ENCODE results near the gene SUFU. TPM values are rescaled to one million over a fixed set of nuclear protein-coding genes. Genes with fewer than 3 reads are reported as not detected.

The SUFU gene
- polyA plus RNA-seq, 1 experiment, result 8.5 TPM

DNA sequence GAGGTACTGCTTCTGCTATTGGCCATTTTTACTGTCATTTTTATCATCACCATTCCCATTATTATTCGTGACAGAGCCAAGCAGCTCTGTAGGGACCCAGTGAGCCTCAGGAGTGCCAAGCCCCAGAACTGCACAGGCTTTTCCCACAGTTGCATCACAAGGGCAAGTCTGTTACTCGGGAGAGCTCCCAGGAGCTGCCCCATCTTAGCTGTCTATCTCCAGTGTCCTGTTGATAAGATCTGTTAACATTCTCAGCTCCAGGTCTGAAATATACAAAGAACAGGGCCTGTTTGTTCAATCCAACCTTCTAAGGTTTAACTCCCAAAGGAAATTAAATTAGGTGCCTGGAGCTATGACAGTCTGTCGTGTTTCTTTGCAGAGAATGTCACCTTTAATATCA is 120.3 kb downstream of the SUFU start:
- Histone ChIP-seq H3K4me3 (ENCODE audit: low read depth, low read length) (no peak overlapping the region), H3K36me3 (ENCODE audit: control insufficient read depth, insufficient read depth, low read length) (no peaks in the 10 kb centered on the region), H3K27me3 (ENCODE audit: control insufficient read depth, insufficient read depth, low read length) (no peaks in the 10 kb centered on the region)
- POLR2A ChIA-PET, result no interaction called here
- CTCF ChIA-PET, result interaction anchor here (1.0 to 1.7 kb wide), 3 partner anchors 9 to 40 kb away, joined by 3 to 6 read pairs (median 3); no protein-coding TSS in a partner anchor
- no peak for DNase-seq (ENCODE audit: low read depth)
- TF ChIP-seq, protein P1, sequence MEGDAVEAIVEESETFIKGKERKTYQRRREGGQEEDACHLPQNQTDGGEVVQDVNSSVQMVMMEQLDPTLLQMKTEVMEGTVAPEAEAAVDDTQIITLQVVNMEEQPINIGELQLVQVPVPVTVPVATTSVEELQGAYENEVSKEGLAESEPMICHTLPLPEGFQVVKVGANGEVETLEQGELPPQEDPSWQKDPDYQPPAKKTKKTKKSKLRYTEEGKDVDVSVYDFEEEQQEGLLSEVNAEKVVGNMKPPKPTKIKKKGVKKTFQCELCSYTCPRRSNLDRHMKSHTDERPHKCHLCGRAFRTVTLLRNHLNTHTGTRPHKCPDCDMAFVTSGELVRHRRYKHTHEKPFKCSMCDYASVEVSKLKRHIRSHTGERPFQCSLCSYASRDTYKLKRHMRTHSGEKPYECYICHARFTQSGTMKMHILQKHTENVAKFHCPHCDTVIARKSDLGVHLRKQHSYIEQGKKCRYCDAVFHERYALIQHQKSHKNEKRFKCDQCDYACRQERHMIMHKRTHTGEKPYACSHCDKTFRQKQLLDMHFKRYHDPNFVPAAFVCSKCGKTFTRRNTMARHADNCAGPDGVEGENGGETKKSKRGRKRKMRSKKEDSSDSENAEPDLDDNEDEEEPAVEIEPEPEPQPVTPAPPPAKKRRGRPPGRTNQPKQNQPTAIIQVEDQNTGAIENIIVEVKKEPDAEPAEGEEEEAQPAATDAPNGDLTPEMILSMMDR (IDR thresholded peaks at IDR 0.05; ENCODE audit: insufficient read depth, low read depth, low read length), result no peak

DNA sequence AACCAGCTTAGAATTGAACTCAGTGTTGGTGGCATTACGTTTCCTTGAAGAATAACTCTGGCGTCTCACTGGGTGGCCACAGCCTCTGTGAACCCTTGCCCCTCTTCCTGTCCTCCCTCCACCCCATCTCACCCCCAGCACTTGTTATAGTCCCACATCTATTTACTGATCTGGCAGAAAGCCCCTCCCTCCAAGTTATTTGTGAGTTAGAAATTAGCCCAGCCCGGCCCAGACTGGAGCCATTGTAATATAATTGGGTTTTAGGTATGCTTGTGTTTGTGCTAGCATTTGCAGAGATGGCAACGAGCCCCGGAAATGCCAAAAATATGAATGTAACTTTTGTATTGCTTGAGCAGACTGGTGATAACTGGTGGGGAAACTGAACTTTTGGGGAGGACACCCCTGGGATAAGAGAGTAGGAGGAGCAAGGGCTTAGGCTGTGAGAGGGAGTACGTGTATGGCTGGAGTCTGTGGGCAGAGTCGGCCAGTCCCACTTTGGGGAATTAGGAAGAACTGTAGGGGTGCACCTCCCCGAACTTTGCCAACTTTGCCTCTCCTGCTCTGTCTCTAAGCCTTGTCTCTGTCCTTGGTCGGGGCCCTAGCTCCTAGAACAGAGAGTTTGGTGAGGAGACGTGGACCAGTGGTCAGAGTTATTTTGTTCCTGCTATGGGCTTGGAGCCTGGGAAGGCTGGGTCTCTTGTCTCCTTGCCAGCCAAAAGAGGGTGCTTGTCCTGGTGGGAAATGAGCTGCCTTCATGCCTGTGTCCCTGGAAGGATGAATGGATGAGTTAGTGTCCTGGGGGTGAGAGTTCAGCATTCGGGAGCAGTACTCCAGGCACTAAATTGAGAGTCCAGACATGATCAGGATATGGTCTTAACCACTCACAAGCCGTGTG is 121.2 kb downstream of the SUFU start:
- no peak for DNase-seq (ENCODE audit: low read depth)
- ChIA-PET CTCF (interaction anchor here (1.0 to 1.7 kb wide), 3 partner anchors 10 to 41 kb away, joined by 3 to 6 read pairs (median 5); no protein-coding TSS in a partner anchor), POLR2A (no interaction called here)
- H3K4me3 ChIP-seq (ENCODE audit: low read depth, low read length), result no peak overlapping the region
- TF ChIP-seq, protein P1 (IDR thresholded peaks at IDR 0.05; ENCODE audit: insufficient read depth, low read depth, low read length), result no peak
- no peaks in the 10 kb centered on the region for H3K27me3 ChIP-seq (ENCODE audit: control insufficient read depth, insufficient read depth, low read length)
- no peaks in the 10 kb centered on the region for H3K36me3 ChIP-seq (ENCODE audit: control insufficient read depth, insufficient read depth, low read length)

DNA sequence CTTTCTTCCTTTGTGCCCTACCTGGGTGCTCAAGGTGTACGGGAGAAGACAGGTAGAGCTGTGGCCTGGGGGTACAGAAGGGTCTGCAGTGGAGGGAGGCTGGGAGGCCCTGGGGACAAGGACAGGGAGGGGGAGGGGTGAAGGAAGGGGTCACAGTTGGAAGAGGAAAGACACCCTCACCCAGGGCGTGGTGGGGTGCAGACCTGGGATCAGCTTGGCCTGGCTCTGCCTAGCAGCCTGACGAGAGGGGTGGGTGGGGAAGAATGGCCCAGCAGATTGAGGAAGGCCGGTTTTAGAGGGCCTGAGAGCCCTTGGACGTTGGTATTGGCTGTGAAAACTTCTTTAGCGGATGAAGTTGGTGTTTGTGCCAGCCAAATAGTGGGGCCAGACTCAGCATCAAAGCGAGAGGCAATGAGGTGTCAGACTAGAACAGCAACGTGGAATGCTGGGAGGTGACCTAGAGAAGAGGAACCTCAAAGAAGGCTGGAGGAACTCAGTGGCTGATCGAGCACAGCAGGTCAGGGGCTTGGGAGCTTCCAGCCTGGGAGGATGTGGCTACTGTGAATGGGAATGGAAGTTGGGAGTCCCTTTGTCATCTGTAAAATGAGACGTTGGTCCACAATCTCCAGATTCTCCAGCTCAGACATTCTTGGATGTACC is 122.4 kb downstream of the SUFU start:
- Histone ChIP-seq H3K36me3 (ENCODE audit: control insufficient read depth, insufficient read depth, low read length) (0 out of 2 replicates have a peak, but pooled peaks cover 2% of the 10 kb centered on the region), H3K27me3 (ENCODE audit: control insufficient read depth, insufficient read depth, low read length) (no peaks in the 10 kb centered on the region), H3K4me3 (ENCODE audit: low read depth, low read length) (no peak overlapping the region)
- ChIA-PET CTCF (interaction anchor here (1.0 to 1.5 kb wide), 2 partner anchors 30 to 33 kb away, joined by 3 to 5 read pairs; no protein-coding TSS in a partner anchor), POLR2A (no interaction called here)
- no peak for DNase-seq (ENCODE audit: low read depth)
- TF ChIP-seq, protein P1 (IDR thresholded peaks at IDR 0.05; ENCODE audit: insufficient read depth, low read depth, low read length), result no peak

DNA sequence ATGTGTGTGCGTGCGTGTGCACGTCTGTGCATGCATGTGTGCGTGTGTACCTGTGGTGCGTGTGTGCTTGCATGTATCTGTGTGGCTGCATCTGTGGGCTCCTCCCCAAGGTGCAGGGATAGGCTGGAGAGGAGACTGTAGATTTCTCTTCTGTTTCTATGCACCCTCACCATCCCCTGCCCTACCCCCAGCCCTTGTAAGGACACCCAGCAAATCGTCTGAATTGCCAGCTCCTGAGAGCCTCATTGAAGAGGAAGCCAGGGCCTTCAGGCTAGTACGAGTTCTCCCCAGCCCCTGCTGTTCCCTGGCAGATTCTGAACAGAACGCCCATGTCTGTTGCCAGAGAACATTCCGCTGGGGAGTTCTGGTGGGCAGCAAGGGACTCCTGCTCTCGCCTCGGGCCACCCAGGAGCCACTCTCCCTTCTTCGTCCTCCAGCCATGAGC is 123.5 kb downstream of the SUFU start:
- no peaks in the 10 kb centered on the region for H3K27me3 ChIP-seq (ENCODE audit: control insufficient read depth, insufficient read depth, low read length)
- peaks cover 4% of the 10 kb centered on the region; the same call in 1 of the 2 replicates for H3K36me3 ChIP-seq (ENCODE audit: control insufficient read depth, insufficient read depth, low read length)
- CTCF ChIA-PET, result interaction anchor here (0.7 to 1.5 kb wide), 10 partner anchors 9 to 123 kb away, joined by 3 to 5 read pairs (median 3); partner anchors contain the start of gene SUFU
- TF ChIP-seq, protein P1 (IDR thresholded peaks at IDR 0.05; ENCODE audit: insufficient read depth, low read depth, low read length), result no peak
- H3K4me3 ChIP-seq (ENCODE audit: low read depth, low read length), result no peak overlapping the region
- POLR2A ChIA-PET, result no interaction called here
- no peak for DNase-seq (ENCODE audit: low read depth)

Measured in BJ (cell line).